Endothelial cell of umbilical vein (primary cell): Measurements from ENCODE around the gene RCOR2. TPM values are rescaled to one million over a fixed set of nuclear protein-coding genes. Genes with fewer than 3 reads are reported as not detected.

ENCODE experiments used
- BruUV-seq: library from RNA; stranded (reverse); fragments of 400-500 nt; replicated peaks from 2 replicates; lab custom pipeline; 2021; lab: Mats Ljungman, UMichigan
- CTCF ChIA-PET: fragments of 300-600, 350-600 bp; sonication (Branson Sonifier 250); formaldehyde crosslinking; loops from one replicate; lab custom pipeline; 2021; ENCODE audit warnings: antibody characterized with exemption, inconsistent platforms; lab: Charles Lee
- POLR2A ChIA-PET: fragments of 300-600, 350-600 bp; sonication (Branson Sonifier 250); formaldehyde crosslinking; loops from one replicate; lab custom pipeline; 2021; ENCODE audit warnings: antibody characterized with exemption, inconsistent platforms; lab: Charles Lee
- DNase-seq: peaks from one replicate; pipeline ENCODE4 v3.0.0-alpha.2; 2011; ENCODE audit warnings: low read depth, low spot score
- FAIRE-seq: peaks from 2 replicates; lab custom pipeline; 2011; peaks lifted over from hg19 to GRCh38; lab: Jason Lieb, UNC
- H2AFZ ChIP-seq: 2 replicates; pipeline ENCODE4 v1.6.0; 2012; ENCODE audit warnings: low read depth, low read length, control low read depth, inconsistent platforms
- H3K27ac ChIP-seq: 2 replicates; pipeline ENCODE4 v1.5.1; 2011; ENCODE audit warnings: low read depth, mild to moderate bottlenecking, control low read depth, low read length, moderate library complexity; ENCODE audit not compliant: insufficient read depth
- H3K27me3 ChIP-seq, 2 experiments: 2 replicates each; pipeline versions ENCODE4 v1.6.0 to v1.6.1; 2011; ENCODE audit warnings: low read length in 2 of 2, mixed read lengths in 1 of 2; ENCODE audit not compliant: control insufficient read depth in 2 of 2, insufficient read depth in 2 of 2
- H3K36me3 ChIP-seq, 2 experiments: 2 replicates in 1 of 2; 3 replicates in 1 of 2; pipeline ENCODE4 v1.5.1; 2011; ENCODE audit warnings: low read length in 2 of 2, mild to moderate bottlenecking in 1 of 2, moderate library complexity in 1 of 2; ENCODE audit not compliant: control insufficient read depth in 2 of 2, insufficient read depth in 2 of 2; ENCODE audit errors: extremely low read depth in 1 of 2
- H3K4me1 ChIP-seq: 3 replicates; pipeline ENCODE4 v1.5.1; 2011; ENCODE audit warnings: mild to moderate bottlenecking, low read length; ENCODE audit not compliant: control insufficient read depth, insufficient read depth; ENCODE audit errors: extremely low read depth
- H3K4me2 ChIP-seq: 2 replicates; pipeline ENCODE4 v1.6.1; 2011; ENCODE audit warnings: low read length, control low read depth, mixed read lengths; ENCODE audit not compliant: insufficient read depth
- H3K4me3 ChIP-seq, 3 experiments: fragments of 200-600 bp in 1 of 3; sonication (generic), shearing (Covaris generic) in 1 of 3; replicated peaks in 1 of 3; 2 replicates each; pipeline ENCODE4 v1.5.1; 2011 to 2016; ENCODE audit warnings: control low read depth in 3 of 3, low read length in 3 of 3, mild to moderate bottlenecking in 2 of 3, inconsistent platforms in 1 of 3, low read depth in 1 of 3, moderate library complexity in 1 of 3; ENCODE audit not compliant: insufficient read depth in 1 of 3
- H3K79me2 ChIP-seq: 2 replicates; pipeline ENCODE4 v1.6.0; 2012; ENCODE audit warnings: low read length, inconsistent platforms; ENCODE audit not compliant: control insufficient read depth, insufficient read depth
- H3K9ac ChIP-seq: replicated peaks from 2 replicates; pipeline ENCODE3; 2011; ENCODE audit warnings: low read length, control low read depth; ENCODE audit not compliant: insufficient read depth; ENCODE audit errors: extremely low read depth
- H3K9me1 ChIP-seq: replicated peaks from 3 replicates; pipeline ENCODE4 v1.6.0; 2011; ENCODE audit warnings: mild to moderate bottlenecking, low read length; ENCODE audit not compliant: control insufficient read depth, insufficient read depth; ENCODE audit errors: extremely low read depth
- H3K9me3 ChIP-seq: replicated peaks from 2 replicates; pipeline ENCODE4 v1.5.1; 2012; ENCODE audit warnings: low read length, inconsistent platforms; ENCODE audit not compliant: control insufficient read depth, insufficient read depth
- H4K20me1 ChIP-seq: replicated peaks from 2 replicates; pipeline ENCODE3; 2011; ENCODE audit warnings: mild to moderate bottlenecking, low read length; ENCODE audit not compliant: control insufficient read depth, insufficient read depth; ENCODE audit errors: extremely low read depth
- CTCF ChIP-seq, 2 donors: IDR thresholded peaks; 1 replicate in 1 of 2; 2 replicates in 1 of 2; pipeline ENCODE4 v1.5.1; 2011; ENCODE audit warnings: low read length in 2 of 2, mild to moderate bottlenecking in 2 of 2, moderate library complexity in 2 of 2, control low read depth in 1 of 2, inconsistent platforms in 1 of 2, low read depth in 1 of 2; ENCODE audit not compliant: insufficient read depth in 1 of 2; ENCODE audit errors: extremely low read depth in 1 of 2
- EZH2 ChIP-seq: IDR thresholded peaks from 2 replicates; pipeline ENCODE4 v1.6.1; 2012; ENCODE audit warnings: borderline replicate concordance, low read depth, mild to moderate bottlenecking, moderate library complexity, low read length, inconsistent platforms; ENCODE audit not compliant: severe bottlenecking
- FOS ChIP-seq: IDR thresholded peaks from 2 replicates; pipeline ENCODE4 v1.6.1; 2011; ENCODE audit warnings: mild to moderate bottlenecking, low read length, moderate library complexity, borderline replicate concordance; ENCODE audit not compliant: insufficient read depth
- GATA2 ChIP-seq: IDR thresholded peaks from 2 replicates; pipeline ENCODE4 v1.7.0; 2011; ENCODE audit warnings: low read depth, mild to moderate bottlenecking, moderate library complexity, mixed read lengths, low read length; ENCODE audit not compliant: insufficient read length, insufficient read depth
- JUN ChIP-seq: IDR thresholded peaks from 2 replicates; pipeline ENCODE4 v1.6.1; 2011; ENCODE audit warnings: borderline replicate concordance, low read depth; ENCODE audit not compliant: insufficient read length, insufficient read depth
- MAX ChIP-seq: IDR thresholded peaks from 2 replicates; pipeline ENCODE4 v1.6.1; 2011; ENCODE audit not compliant: insufficient read depth, insufficient read length
- MYC ChIP-seq: IDR thresholded peaks from one replicate; pipeline ENCODE4 v1.6.1; 2011; ENCODE audit warnings: mild to moderate bottlenecking, low read depth, low read length
- POLR2A ChIP-seq: IDR thresholded peaks from 2 replicates; pipeline ENCODE4 v1.6.1; 2012; ENCODE audit warnings: low read depth, mild to moderate bottlenecking, control low read depth, low read length
- POLR2AphosphoS5 ChIP-seq: IDR thresholded peaks from 2 replicates; pipeline ENCODE4 v1.6.1; 2012; ENCODE audit warnings: low read depth, mild to moderate bottlenecking, control low read depth, low read length, moderate library complexity; ENCODE audit not compliant: insufficient read depth
- dilution Hi-C: fragments of 300-500 bp; cut with MboI; formaldehyde crosslinking; loops from one replicate; pipeline ENCODE4 v1.15.0; 2019; ENCODE audit warnings: low sequenced_read_pairs; ENCODE audit not compliant: extremely low pct_ligation_motif_present
- intact Hi-C: fragments of 100-400 bp; cut with micrococcal nuclease; formaldehyde crosslinking; loops from one replicate; pipeline ENCODE4 v1.10.0; 2022
- polyA plus RNA-seq, 4 experiments: library from polyadenylated mRNA; depleted of rRNA in 3 of 4; stranded (reverse) in 3 of 4; unstranded in 1 of 4; fragments of >200 nt; gene quantifications; 2 replicates each; pipeline versions ENCODE4 v1.2.1 to v1.2.3, GENCODE V29; 2011 to 2012; ENCODE audit warnings: missing spikeins in 1 of 4
- small RNA-seq: library from RNA; depleted of rRNA; stranded (forward); fragments of <200 nt; gene quantifications from one replicate; pipeline ENCODE3, GENCODE V24; 2012; ENCODE audit warnings: low replicate concordance, low read depth; ENCODE audit not compliant: insufficient read depth, insufficient read length
- total RNA-seq: library from RNA; stranded (reverse); gene quantifications from 2 replicates; pipeline ENCODE4 v1.2.3, GENCODE V29; 2021

RCOR2 gene
- total and polyA plus RNA-seq, 2 donors (not counting 3 experiments of a cell fraction or from before 2014, with no cell fraction given) = 0.13 to 0.63 TPM

- peaks cover 11% of the 10 kb centered on the region for H3K4me1 ChIP-seq
- H3K9ac ChIP-seq = no peak overlapping the region
- H3K36me3 ChIP-seq = peaks cover 0 to 4% of the 10 kb centered on the region in 2 experiments
- no TSS peak for BruUV-seq
- H3K4me2 ChIP-seq = no peak overlapping the region
- peaks cover 43% of the 10 kb centered on the region for H3K79me2 ChIP-seq
- ChIA-PET CTCF (interaction anchor here (1.1 to 1.9 kb wide), 5 partner anchors 9 to 83 kb away, joined by 3 to 9 read pairs (median 4); partner anchors contain the start of gene MARK2), POLR2A (no interaction called here)
- no peak overlapping the region for H3K4me3 ChIP-seq
- no peak overlapping the region for H3K27ac ChIP-seq
- TF ChIP-seq POLR2A (no peak), FOS (no peak), JUN (no peak), EZH2 (no peak), GATA2 (no peak), MYC (no peak), CTCF (IDR thresholded peaks at IDR 0.05; ENCODE audit: extremely low read depth in 1 of 2, insufficient read depth in 1 of 2, low read depth in 1 of 2, low read length in 2 of 2) (no peak), POLR2AphosphoS5 (no peak), MAX (no peak)
- no peaks in the 10 kb centered on the region for H3K27me3 ChIP-seq
- H3K9me3 ChIP-seq = no peaks in the 10 kb centered on the region
- FAIRE-seq = peak; percentile 33
- dilution Hi-C loops (no loop called here), intact Hi-C loops (no loop called here)
- H4K20me1 ChIP-seq = no peaks in the 10 kb centered on the region
- no peaks in the 10 kb centered on the region for H3K9me1 ChIP-seq
- no peak overlapping the region for H2AFZ ChIP-seq
- DNase-seq = peak; percentile 26
These were observed 54.0 kb downstream of the RCOR2 start for GRCh38 chr11:63862923-63863322.

Small RNA genes lying within 50 kb of the gene (small RNA-seq; reads per million reads assigned to genes)
- not detected for gene RNU6-1306P

Other genes with a start within 250 kb of the RCOR2 start
- gene ATL3, start 245.8 kb downstream of the RCOR2 start, total RNA-seq = 70.0 and 70.2 TPM in 2 replicates
- 21.7 and 25.0 TPM in 2 replicates for gene ATL3, start 245.8 kb downstream of the RCOR2 start, polyA plus RNA-seq
- 109 and 112 TPM in 2 replicates for gene RTN3, start 235.7 kb downstream of the RCOR2 start, total RNA-seq
- 90.6 and 93.6 TPM in 2 replicates for gene RTN3, start 235.7 kb downstream of the RCOR2 start, polyA plus RNA-seq
- 25.2 and 32.0 TPM in 2 replicates for gene ZFTA, start 148.4 kb downstream of the RCOR2 start, total RNA-seq
- 9.9 and 10.5 TPM in 2 replicates for gene ZFTA, start 148.4 kb downstream of the RCOR2 start, polyA plus RNA-seq
- 51.5 and 54.5 TPM in 2 replicates for gene SPINDOC, start 103.7 kb downstream of the RCOR2 start, total RNA-seq
- gene SPINDOC, start 103.7 kb downstream of the RCOR2 start, polyA plus RNA-seq = 29.4 and 33.8 TPM in 2 replicates
- gene MARK2, start 78.1 kb downstream of the RCOR2 start, total RNA-seq = 33.4 and 34.7 TPM in 2 replicates
- 16.6 and 16.7 TPM in 2 replicates for gene MARK2, start 78.1 kb downstream of the RCOR2 start, polyA plus RNA-seq
- 30.9 and 32.3 TPM in 2 replicates for gene NAA40, start 21.8 kb upstream of the RCOR2 start, total RNA-seq
- gene NAA40, start 21.8 kb upstream of the RCOR2 start, polyA plus RNA-seq = 22.8 and 28.5 TPM in 2 replicates
- gene COX8A, start 57.5 kb upstream of the RCOR2 start, total RNA-seq = 307 and 339 TPM in 2 replicates
- gene COX8A, start 57.5 kb upstream of the RCOR2 start, polyA plus RNA-seq = 930 and 1,340 TPM in 2 replicates
- 80.0 and 81.9 TPM in 2 replicates for gene OTUB1, start 69.3 kb upstream of the RCOR2 start, total RNA-seq
- gene OTUB1, start 69.3 kb upstream of the RCOR2 start, polyA plus RNA-seq = 256 and 316 TPM in 2 replicates
- not detected in 2 replicates for gene FLRT1, start 118.8 kb upstream of the RCOR2 start, total RNA-seq
- gene FLRT1, start 118.8 kb upstream of the RCOR2 start, polyA plus RNA-seq = not detected in 2 replicates
- 16.2 and 16.6 TPM in 2 replicates for gene MACROD1, start 248.9 kb upstream of the RCOR2 start, total RNA-seq
- 11.0 and 16.9 TPM in 2 replicates for gene MACROD1, start 248.9 kb upstream of the RCOR2 start, polyA plus RNA-seq